ENCODE results near the gene BMP5. TPM values are rescaled to one million over a fixed set of nuclear protein-coding genes. Genes with fewer than 3 reads are reported as not detected.

The BMP5 gene
- total and polyA plus RNA-seq, 9 of the 15 experiments (the other 6 are each of a cell fraction or from before 2014, with no cell fraction given) = not detected

DNA sequence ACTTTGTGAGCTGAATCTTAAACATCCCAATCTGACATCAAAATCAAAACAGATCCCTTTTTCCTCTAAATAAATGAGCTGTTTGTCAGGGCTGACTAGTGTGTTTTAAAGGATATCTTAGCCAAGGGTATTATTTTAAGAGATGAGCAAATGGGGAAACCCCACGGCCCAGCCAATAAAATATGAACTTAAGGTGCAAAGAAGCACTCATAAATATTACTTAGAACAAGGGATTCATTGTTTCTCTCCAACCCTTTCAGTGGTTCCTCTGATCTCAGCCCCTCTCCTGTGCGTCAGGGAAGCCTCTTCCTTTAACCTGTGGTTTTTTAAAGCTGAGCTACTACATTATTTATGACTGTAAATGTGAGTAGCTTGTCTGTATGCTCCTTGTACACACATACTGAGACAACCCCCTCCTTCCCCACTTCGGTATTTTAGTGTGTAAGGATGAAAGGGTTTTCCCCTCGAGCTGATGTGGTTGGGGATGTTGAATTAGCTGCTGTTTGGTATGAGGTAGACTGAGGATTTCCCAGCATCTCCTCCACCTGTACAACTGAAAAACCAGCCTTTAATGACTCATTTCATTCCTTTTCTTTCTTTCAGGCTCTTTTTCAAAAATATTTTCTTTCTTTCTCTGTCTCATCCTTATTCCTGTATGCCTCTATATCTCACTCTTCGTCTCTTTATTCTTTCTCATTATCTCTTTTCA is 6.5 kb downstream of the BMP5 start (continued):
- TF ChIP-seq, protein P1, sequence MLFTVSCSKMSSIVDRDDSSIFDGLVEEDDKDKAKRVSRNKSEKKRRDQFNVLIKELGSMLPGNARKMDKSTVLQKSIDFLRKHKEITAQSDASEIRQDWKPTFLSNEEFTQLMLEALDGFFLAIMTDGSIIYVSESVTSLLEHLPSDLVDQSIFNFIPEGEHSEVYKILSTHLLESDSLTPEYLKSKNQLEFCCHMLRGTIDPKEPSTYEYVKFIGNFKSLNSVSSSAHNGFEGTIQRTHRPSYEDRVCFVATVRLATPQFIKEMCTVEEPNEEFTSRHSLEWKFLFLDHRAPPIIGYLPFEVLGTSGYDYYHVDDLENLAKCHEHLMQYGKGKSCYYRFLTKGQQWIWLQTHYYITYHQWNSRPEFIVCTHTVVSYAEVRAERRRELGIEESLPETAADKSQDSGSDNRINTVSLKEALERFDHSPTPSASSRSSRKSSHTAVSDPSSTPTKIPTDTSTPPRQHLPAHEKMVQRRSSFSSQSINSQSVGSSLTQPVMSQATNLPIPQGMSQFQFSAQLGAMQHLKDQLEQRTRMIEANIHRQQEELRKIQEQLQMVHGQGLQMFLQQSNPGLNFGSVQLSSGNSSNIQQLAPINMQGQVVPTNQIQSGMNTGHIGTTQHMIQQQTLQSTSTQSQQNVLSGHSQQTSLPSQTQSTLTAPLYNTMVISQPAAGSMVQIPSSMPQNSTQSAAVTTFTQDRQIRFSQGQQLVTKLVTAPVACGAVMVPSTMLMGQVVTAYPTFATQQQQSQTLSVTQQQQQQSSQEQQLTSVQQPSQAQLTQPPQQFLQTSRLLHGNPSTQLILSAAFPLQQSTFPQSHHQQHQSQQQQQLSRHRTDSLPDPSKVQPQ (CRISPR knock-in tag; IDR thresholded peaks at IDR 0.05; ENCODE audit: borderline replicate concordance) = no peak

DNA sequence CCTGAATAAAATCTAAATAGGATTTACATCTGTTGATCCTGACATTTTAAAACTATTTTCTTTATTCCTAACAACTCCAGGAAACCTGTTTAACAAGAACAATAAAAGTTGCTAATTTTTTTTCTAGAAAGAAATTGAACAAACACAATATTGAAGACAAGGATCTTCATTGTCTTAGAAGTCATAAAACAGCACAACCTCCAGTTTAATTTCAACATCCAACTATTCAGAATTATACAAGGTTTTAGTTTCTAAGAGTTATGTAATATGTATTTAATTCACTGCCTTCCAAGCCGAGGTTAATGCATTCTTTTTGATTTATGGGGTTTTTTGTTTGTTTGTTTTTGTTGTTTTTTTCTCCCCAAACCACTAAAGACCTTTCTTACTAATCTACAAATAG is 7.2 kb downstream of the BMP5 start:
- no peak for FAIRE-seq
- BruUV-seq (replicated peaks) = no TSS peak
- no peaks in the 10 kb centered on the region for H3K9me1 ChIP-seq (ENCODE audit: control insufficient read depth, insufficient read depth, low read length)
- intact Hi-C loops (cut with micrococcal nuclease) (no loop called here), in situ Hi-C loops (cut with MboI) (no loop called here)
- H3K27me3 ChIP-seq (ENCODE audit: control insufficient read depth in 2 of 2, insufficient read depth in 2 of 2, low read length in 2 of 2) = no peaks in the 10 kb centered on the region
- 0% methylated on average over 1 of the region's 1 CpG for WGBS (ENCODE audit: insufficient coverage, low coverage, missing lambda C conversion rate)
- POLR2A ChIA-PET = no interaction called here
- no peak overlapping the region for H3K9ac ChIP-seq (ENCODE audit: insufficient read depth in 1 of 2, low read depth in 2 of 2, low read length in 2 of 2)
- H3K36me3 ChIP-seq (ENCODE audit: control insufficient read depth, insufficient read depth, low read length) = no peaks in the 10 kb centered on the region
- H4K20me1 ChIP-seq (replicated peaks; ENCODE audit: control insufficient read depth, insufficient read depth, low read length) = no peaks in the 10 kb centered on the region
- H3K79me2 ChIP-seq (ENCODE audit: control insufficient read depth, insufficient read depth, low read length) = no peaks in the 10 kb centered on the region
- no peaks in the 10 kb centered on the region for H3K9me3 ChIP-seq (replicated peaks; ENCODE audit: control insufficient read depth, insufficient read depth, low read depth, low read length)
- H3K27ac ChIP-seq (ENCODE audit: extremely low read depth, low read depth, low read length) = no peak overlapping the region
- H3K4me2 ChIP-seq (ENCODE audit: insufficient read depth, low read length) = no peak overlapping the region
- H2AFZ ChIP-seq (ENCODE audit: low read depth, low read length) = no peak overlapping the region
- no peaks in the 10 kb centered on the region for H3K4me1 ChIP-seq (replicated peaks in 1 of 2; ENCODE audit: control insufficient read depth in 2 of 2, insufficient read depth in 2 of 2, low read length in 2 of 2)
- no peak for DNase-seq (ENCODE audit: extremely low read depth in 1 of 4, low spot score in 3 of 4)
- CTCF ChIA-PET (ENCODE audit: low intra/inter-chr PET ratio) = no interaction called here
- H3K4me3 ChIP-seq = no peak overlapping the region
- no peak for ATAC-seq
- TF ChIP-seq, protein P2, sequence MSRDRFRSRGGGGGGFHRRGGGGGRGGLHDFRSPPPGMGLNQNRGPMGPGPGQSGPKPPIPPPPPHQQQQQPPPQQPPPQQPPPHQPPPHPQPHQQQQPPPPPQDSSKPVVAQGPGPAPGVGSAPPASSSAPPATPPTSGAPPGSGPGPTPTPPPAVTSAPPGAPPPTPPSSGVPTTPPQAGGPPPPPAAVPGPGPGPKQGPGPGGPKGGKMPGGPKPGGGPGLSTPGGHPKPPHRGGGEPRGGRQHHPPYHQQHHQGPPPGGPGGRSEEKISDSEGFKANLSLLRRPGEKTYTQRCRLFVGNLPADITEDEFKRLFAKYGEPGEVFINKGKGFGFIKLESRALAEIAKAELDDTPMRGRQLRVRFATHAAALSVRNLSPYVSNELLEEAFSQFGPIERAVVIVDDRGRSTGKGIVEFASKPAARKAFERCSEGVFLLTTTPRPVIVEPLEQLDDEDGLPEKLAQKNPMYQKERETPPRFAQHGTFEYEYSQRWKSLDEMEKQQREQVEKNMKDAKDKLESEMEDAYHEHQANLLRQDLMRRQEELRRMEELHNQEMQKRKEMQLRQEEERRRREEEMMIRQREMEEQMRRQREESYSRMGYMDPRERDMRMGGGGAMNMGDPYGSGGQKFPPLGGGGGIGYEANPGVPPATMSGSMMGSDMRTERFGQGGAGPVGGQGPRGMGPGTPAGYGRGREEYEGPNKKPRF (IDR thresholded peaks at IDR 0.05; ENCODE audit: low read depth, low read length) = no peak
- TF ChIP-seq EHMT2 (IDR thresholded peaks at IDR 0.05) (no peak), ZNF551 (CRISPR knock-in tag; IDR thresholded peaks at IDR 0.05) (no peak), SP2 (IDR thresholded peaks at IDR 0.05; ENCODE audit: extremely low read depth, low read depth, low read length, poor library complexity, severe bottlenecking) (no peak), BDP1 (IDR thresholded peaks at IDR 0.05; ENCODE audit: insufficient read depth, insufficient read length) (no peak), DDX20 (tag; IDR thresholded peaks at IDR 0.05; ENCODE audit: low read depth) (no peak), SMARCA4 (IDR thresholded peaks at IDR 0.05) (no peak), ZBTB7A (IDR thresholded peaks at IDR 0.05; ENCODE audit: borderline replicate concordance, control insufficient read depth, low read depth, low read length) (no peak), ETV5 (CRISPR knock-in tag; IDR thresholded peaks at IDR 0.05; ENCODE audit: low read depth) (no peak), ZSCAN32 (CRISPR knock-in tag; IDR thresholded peaks at IDR 0.05) (no peak), ZNF165 (CRISPR knock-in tag; IDR thresholded peaks at IDR 0.05; ENCODE audit: borderline replicate concordance) (no peak), CXXC5 (CRISPR knock-in tag; IDR thresholded peaks at IDR 0.05) (no peak)
- TF ChIP-seq, protein P3, sequence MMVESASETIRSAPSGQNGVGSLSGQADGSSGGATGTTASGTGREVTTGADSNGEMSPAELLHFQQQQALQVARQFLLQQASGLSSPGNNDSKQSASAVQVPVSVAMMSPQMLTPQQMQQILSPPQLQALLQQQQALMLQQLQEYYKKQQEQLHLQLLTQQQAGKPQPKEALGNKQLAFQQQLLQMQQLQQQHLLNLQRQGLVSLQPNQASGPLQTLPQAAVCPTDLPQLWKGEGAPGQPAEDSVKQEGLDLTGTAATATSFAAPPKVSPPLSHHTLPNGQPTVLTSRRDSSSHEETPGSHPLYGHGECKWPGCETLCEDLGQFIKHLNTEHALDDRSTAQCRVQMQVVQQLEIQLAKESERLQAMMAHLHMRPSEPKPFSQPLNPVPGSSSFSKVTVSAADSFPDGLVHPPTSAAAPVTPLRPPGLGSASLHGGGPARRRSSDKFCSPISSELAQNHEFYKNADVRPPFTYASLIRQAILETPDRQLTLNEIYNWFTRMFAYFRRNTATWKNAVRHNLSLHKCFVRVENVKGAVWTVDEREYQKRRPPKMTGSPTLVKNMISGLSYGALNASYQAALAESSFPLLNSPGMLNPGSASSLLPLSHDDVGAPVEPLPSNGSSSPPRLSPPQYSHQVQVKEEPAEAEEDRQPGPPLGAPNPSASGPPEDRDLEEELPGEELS (CRISPR knock-in tag; IDR thresholded peaks at IDR 0.05; ENCODE audit: borderline replicate concordance) = no peak

Measured in K562 (cell line).